Ishikawa (cell line): ENCODE data around the gene CIZ1.

Source experiments
- CEBPB ChIP-seq: IDR thresholded peaks from 2 replicates; pipeline ENCODE4 v1.6.1; 2012
- CREB1 ChIP-seq: IDR thresholded peaks from 2 replicates; pipeline ENCODE4 v1.6.1; 2012; ENCODE audit warnings: low read depth
- EGR1 ChIP-seq: IDR thresholded peaks from 2 replicates; pipeline ENCODE4 v1.6.1; 2012
- EP300 ChIP-seq: IDR thresholded peaks from 2 replicates; pipeline ENCODE4 v1.6.1; 2012; ENCODE audit warnings: borderline replicate concordance
- FOXM1 ChIP-seq: IDR thresholded peaks from 2 replicates; pipeline ENCODE4 v1.6.1; 2012; ENCODE audit warnings: low read depth, borderline replicate concordance
- NFIC ChIP-seq: IDR thresholded peaks from 2 replicates; pipeline ENCODE4 v1.6.1; 2012
- RAD21 ChIP-seq: IDR thresholded peaks from 2 replicates; pipeline ENCODE4 v1.6.1; 2012; ENCODE audit warnings: low read depth
- TAF1 ChIP-seq: IDR thresholded peaks from 2 replicates; pipeline ENCODE4 v1.6.1; 2012; ENCODE audit warnings: low read depth, mild to moderate bottlenecking
- TCF12 ChIP-seq: IDR thresholded peaks from 2 replicates; pipeline ENCODE4 v1.6.1; 2012; ENCODE audit warnings: low read depth
- TEAD4 ChIP-seq: IDR thresholded peaks from 2 replicates; pipeline ENCODE4 v1.6.1; 2012
- YY1 ChIP-seq: IDR thresholded peaks from 2 replicates; pipeline ENCODE4 v1.6.1; 2012; ENCODE audit warnings: low read depth
- ZBTB7A ChIP-seq: IDR thresholded peaks from 2 replicates; pipeline ENCODE4 v1.6.1; 2012; ENCODE audit warnings: low read depth
- TF ChIP-seq, protein P1 (sequence below): IDR thresholded peaks from 2 replicates; pipeline ENCODE4 v1.6.1; 2012
- TF ChIP-seq, protein P2 (sequence below): IDR thresholded peaks from 2 replicates; pipeline ENCODE4 v1.6.1; 2012
- TF ChIP-seq, protein P3 (sequence below): IDR thresholded peaks from 2 replicates; pipeline ENCODE4 v1.6.1; 2012; ENCODE audit warnings: low read depth, mild to moderate bottlenecking

Gene CIZ1

DNA sequence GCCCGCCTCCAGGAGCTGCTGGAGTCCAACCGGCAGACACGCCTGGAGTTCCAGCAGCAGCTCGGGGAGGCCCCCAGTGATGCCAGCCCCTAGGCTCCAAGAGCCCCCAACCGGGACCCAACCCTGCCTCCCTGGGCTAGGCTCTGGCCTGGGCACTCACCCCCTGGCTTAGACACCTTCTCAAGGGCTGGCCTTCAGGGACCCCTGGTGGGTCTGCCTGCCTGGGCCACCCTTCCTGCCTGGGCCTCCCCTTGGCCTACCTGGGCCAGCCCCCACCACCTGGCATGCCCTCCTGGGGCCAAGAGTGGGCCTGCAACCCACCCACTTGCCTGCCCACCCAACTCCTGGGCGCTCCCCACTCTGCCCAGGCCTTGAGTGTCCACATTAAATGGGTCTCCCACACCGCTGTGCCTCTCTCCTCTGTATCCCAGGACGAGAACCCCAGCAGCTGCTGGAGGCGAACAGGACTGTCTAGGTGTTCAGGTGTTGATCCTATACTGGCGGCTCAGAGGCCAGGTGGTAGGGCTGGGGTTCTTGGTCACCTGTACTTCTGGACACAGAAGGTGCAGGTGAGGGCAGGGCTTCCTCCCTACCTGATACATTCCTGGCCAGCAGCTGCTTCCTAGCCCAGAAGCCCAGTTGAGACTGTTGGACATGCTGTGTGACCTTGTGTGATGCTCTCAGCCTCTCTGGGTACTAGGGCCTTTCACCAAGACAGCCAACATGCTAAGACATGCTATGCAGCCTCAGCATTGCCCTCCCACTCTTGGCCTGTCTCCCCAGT lies 27.7 kb downstream of the CIZ1 start:
- TF ChIP-seq TCF12 = no peak
- no peak for TF ChIP-seq EP300
- TF ChIP-seq NFIC = no peak
- no peak for TF ChIP-seq TEAD4

DNA sequence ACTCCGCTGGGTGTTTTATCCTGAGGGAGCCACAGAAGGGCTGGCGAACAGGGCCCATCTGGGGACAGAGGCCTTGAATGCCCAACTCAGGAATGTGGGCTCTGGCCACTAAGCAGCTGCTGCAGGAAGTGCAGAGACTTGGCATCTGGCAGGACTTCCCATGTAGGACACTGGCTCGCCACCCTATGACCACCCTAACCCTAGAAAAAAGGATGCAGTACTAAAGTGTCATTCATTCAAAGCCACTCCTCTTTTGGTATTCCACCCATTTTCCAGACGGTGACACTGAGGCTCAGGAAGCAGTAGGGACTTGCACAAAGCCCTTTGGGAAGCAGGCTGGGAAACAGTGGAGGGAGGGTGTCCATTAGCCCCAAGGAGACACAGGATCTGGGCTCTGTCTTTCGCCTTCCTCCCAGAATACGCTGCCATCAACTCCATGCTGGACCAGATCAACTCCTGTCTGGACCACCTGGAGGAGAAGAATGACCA lies 28.3 kb downstream of the CIZ1 start:
- TF ChIP-seq TCF12 = no peak
- no peak for TF ChIP-seq TAF1
- TF ChIP-seq CREB1 = no peak
- no peak for TF ChIP-seq EP300
- TF ChIP-seq, protein P1, sequence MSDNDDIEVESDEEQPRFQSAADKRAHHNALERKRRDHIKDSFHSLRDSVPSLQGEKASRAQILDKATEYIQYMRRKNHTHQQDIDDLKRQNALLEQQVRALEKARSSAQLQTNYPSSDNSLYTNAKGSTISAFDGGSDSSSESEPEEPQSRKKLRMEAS = no peak
- TF ChIP-seq FOXM1 = no peak
- TF ChIP-seq, protein P2, sequence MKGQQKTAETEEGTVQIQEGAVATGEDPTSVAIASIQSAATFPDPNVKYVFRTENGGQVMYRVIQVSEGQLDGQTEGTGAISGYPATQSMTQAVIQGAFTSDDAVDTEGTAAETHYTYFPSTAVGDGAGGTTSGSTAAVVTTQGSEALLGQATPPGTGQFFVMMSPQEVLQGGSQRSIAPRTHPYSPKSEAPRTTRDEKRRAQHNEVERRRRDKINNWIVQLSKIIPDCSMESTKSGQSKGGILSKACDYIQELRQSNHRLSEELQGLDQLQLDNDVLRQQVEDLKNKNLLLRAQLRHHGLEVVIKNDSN = no peak

DNA sequence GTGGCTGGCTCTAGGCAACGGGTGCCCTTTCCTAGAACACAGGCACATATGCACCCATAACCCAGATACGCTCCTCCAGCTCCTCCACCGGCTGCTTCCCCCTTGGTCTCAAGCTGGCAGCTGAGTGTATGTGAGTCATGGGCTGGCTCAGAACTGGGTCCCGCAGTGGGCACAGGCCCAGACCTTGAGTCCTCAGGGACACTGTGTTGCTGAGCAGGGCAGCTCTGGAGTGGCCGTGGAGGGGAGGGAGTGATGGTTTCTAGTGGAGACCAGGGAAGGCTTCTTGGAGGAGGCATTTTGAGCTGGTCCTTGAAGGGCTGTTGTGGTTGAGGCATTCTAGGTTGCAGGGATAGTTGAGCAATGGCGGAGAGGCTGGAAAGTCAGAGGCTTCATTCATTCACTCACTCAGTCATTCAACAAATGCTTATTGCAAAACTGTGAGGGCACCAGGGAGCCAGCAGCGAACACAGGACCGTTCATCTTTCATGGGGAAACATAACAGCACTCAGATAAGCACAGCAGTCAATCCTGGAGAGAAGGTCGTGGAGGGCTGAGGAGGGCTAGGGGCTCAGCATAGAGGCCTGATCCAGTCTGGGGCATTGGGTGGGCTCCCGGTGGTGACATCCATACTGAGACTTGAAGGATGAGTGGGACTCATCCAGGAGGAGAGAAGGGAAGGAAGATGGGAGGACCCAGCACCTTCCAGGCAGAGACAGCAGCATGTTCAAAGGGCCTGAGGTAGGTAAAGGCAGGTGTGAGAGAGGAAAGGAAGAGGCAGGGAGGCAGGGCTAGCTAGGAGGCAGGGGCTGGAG lies 29.0 kb downstream of the CIZ1 start:
- no peak for TF ChIP-seq ZBTB7A

DNA sequence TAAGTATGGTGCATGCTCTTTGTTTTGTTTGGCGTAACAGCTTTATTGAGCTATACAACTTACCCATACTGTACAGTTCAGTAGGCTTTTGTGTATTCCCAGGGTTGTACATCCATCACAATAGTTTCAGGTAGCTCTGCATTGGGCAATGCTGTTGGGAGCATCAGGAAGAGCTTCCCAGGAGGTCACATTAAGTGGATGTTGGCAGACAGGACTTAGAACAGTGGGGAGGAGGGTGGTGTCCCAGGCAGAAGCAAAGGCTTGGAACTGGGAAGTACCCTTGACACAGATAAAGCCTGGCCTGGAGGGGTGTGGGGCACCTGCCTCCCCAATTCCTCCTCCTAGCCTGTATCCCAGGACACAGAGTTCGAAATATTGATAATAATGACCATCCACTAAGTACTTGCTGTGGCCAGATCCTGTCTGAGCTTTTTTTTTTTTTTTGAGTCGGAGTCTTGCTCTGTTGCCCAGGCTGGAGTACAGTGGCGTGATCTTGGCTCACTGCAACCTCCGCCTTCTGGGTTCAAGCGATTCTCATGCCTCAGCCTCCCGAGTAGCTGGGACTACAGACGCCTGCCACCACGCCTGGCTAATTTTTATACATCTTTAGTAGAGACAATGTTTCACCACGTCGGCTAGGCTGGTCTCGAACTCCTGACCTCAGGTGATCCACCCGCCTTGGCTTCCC lies 30.0 kb downstream of the CIZ1 start:
- TF ChIP-seq CREB1 (no peak), TAF1 (no peak), NFIC (no peak), YY1 (no peak), ZBTB7A (no peak), EGR1 (no peak), FOXM1 (no peak), CEBPB (no peak), EP300 (no peak), TEAD4 (no peak), TCF12 (no peak), RAD21 (no peak)
- TF ChIP-seq, protein P3, sequence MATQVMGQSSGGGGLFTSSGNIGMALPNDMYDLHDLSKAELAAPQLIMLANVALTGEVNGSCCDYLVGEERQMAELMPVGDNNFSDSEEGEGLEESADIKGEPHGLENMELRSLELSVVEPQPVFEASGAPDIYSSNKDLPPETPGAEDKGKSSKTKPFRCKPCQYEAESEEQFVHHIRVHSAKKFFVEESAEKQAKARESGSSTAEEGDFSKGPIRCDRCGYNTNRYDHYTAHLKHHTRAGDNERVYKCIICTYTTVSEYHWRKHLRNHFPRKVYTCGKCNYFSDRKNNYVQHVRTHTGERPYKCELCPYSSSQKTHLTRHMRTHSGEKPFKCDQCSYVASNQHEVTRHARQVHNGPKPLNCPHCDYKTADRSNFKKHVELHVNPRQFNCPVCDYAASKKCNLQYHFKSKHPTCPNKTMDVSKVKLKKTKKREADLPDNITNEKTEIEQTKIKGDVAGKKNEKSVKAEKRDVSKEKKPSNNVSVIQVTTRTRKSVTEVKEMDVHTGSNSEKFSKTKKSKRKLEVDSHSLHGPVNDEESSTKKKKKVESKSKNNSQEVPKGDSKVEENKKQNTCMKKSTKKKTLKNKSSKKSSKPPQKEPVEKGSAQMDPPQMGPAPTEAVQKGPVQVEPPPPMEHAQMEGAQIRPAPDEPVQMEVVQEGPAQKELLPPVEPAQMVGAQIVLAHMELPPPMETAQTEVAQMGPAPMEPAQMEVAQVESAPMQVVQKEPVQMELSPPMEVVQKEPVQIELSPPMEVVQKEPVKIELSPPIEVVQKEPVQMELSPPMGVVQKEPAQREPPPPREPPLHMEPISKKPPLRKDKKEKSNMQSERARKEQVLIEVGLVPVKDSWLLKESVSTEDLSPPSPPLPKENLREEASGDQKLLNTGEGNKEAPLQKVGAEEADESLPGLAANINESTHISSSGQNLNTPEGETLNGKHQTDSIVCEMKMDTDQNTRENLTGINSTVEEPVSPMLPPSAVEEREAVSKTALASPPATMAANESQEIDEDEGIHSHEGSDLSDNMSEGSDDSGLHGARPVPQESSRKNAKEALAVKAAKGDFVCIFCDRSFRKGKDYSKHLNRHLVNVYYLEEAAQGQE = no peak
- TF ChIP-seq, protein P1 = no peak
- TF ChIP-seq, protein P2 = no peak

DNA sequence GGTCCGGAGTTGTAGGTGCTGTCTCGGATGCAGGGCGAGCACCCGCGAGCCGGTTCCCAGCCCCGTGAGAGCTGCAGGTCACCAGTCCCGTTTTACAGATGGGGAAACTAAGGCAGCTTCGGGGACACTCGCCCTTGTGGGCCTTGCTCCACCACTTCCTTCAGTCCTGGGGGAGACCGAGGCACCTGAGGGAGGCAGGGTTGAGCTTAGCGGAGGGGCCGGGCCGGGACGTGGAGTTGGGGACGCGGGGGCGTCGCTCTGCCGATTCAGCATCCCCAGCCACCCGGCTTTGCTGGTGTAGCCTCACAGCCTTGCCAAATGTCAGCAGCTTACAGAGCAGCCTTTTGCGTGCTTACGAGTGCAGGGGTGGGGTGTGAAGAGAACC lies 30.8 kb downstream of the CIZ1 start:
- TF ChIP-seq TCF12 (no peak), CEBPB (no peak), FOXM1 (no peak), NFIC (0 out of 2 replicates have a peak, but pooled peaks have one; percentile 10), EGR1 (peak; percentile 47; the same call in 1 of the 2 replicates), RAD21 (no peak), TAF1 (no peak)

DNA sequence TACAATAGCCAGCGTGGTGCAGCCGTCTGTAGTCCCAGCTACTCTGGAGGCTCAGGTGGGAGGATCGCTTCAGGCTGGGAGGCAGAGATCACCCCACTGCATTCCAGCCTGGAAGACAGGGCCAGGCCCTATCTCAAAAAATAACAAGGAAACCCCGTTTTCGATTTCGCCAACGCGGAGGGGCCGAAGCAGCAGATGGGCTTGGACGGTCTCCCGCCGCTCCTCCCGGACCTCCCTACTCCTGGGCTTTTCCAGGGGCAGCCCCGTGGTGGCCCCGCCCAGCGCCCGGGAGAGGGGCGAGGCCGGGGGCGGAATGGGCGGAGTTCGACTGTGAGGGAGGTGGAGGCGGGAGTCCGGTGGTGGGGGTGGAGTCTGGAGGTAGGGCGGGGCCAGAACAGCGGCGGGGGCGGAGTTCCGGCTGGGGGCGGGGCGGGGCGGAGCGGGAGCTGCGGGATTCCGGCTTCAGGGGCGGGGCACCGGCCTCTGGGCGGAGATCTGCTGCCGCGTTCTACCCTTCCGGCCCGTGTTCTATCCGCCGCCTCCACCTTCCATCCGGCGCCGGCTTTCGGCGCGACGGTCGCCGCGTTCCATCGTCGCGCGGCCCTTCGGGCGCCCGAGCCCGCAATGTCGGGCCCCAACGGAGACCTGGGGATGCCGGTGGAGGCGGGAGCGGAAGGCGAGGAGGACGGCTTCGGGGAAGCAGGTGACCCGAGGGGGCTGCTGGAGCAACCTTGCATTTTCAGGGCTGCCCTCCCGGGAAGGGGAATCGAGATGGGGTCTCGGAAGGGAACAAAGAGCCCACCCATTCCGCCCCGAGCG lies 31.4 kb downstream of the CIZ1 start, which contains the start of gene BBLN:
Gene BBLN, plus strand, starts transcription at position 482 of the 819 bp plus-strand sequence. Its CDS starts 143 bp downstream, at position 625.
- TF ChIP-seq FOXM1 = no peak
- peak; percentile 17; the same call in 1 of the 2 replicates for TF ChIP-seq TEAD4
- TF ChIP-seq ZBTB7A = peak; percentile 56
- TF ChIP-seq TAF1 = peak; percentile 67; the same call in 1 of the 2 replicates
- peak; percentile 65 for TF ChIP-seq EGR1
- TF ChIP-seq, protein P1 = peak; percentile 61
- TF ChIP-seq CREB1 = peak; percentile 59; the same call in 1 of the 2 replicates
- no peak for TF ChIP-seq YY1

DNA sequence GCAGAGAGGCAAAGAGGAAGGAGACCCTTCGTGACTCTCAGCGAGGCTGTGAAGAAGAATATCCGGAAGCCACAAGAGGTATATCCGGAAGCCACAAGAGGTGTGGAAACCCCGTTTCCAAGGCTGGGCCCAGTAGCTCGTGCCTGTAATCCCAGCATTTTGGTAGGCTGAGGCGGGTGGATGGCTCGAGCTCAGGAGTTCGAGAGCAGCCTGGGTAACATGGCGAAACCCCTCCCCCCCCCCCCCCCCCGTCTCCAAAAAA lies 31.9 kb downstream of the CIZ1 start:
- TF ChIP-seq ZBTB7A (0 out of 2 replicates have a peak, but pooled peaks have one; percentile 37), CREB1 (no peak)
